ENCODE measurements around the gene PRR5L. TPM values are rescaled to one million over a fixed set of nuclear protein-coding genes. Genes with fewer than 3 reads are reported as not detected.

The PRR5L gene
- total and polyA plus RNA-seq, 4 experiments from 2014 or later, result 10.1 to 62.7 (median 39.7) TPM

DNA sequence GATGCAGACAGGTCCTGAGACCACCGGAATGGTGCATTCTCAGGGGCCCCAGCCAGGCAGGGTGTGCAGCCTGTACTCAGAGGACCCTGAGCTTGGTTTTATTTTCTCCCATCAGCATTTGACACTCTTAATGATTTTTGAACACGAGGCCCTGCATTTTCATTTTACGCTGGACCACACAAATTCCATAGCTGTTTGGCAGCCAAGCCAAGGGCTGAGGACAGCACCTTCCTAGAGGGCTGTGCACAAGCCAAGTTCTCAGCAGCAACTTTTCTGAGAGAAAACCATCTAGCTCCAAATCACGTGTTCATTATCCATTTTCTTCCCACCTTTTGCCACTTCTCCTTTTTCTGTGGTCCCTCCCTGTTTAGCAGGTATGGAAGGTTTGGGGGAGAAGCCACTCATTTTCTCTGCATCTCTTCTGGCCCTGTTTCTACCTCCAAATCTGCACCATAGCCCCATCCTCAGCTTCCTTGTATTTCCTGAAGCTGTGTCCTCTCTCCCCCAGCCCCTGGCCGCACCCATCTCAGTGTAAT, 153.5 kb downstream of the PRR5L start:
- Histone ChIP-seq H3K4me1 (ENCODE audit: insufficient read depth, low read length) (peaks cover 54% of the 10 kb centered on the region), H3K36me3 (ENCODE audit: insufficient read depth, low read length) (peaks cover 4% of the 10 kb centered on the region), H3K27ac (ENCODE audit: low read depth, low read length) (no peak overlapping the region), H3K27me3 (ENCODE audit: insufficient read depth, low read length) (no peaks in the 10 kb centered on the region), H3K9me3 (ENCODE audit: control insufficient read depth in 1 of 2, low read length in 2 of 2) (no peaks in the 10 kb centered on the region), H3K4me3 (ENCODE audit: low read length in 2 of 2) (no peak overlapping the region)
- no peak for DNase-seq
- CTCF ChIA-PET (ENCODE audit: partially characterized antibody), result interaction anchor here (1.0 to 6.2 kb wide), 5 partner anchors 28 to 96 kb away, joined by 3 to 50 read pairs (median 6); no protein-coding TSS in a partner anchor
- intact Hi-C loops (cut with micrococcal nuclease), result no loop called here
- H3K4me3 Mint-ChIP-seq, result peak overlapping the region in 7 of 8 donors; percentile 28 to 83 (median 70)
- peaks cover 20 to 64% of the 10 kb centered on the region in 2 donors for H3K36me3 Mint-ChIP-seq
- POLR2A ChIA-PET (ENCODE audit: partially characterized antibody), result interaction anchor here (0.8 to 1.4 kb wide), 6 partner anchors 10 to 74 kb away, joined by 3 to 12 read pairs (median 3); no protein-coding TSS in a partner anchor
- no peaks in the 10 kb centered on the region for H3K9me3 Mint-ChIP-seq
- H3K4me1 Mint-ChIP-seq, result peaks cover 45 to 65% (median 56%) of the 10 kb centered on the region in 4 donors
- no peaks in the 10 kb centered on the region for H3K27me3 Mint-ChIP-seq
- peak overlapping the region in 6 of 7 donors; percentile 28 to 89 (median 69) for H3K27ac Mint-ChIP-seq

DNA sequence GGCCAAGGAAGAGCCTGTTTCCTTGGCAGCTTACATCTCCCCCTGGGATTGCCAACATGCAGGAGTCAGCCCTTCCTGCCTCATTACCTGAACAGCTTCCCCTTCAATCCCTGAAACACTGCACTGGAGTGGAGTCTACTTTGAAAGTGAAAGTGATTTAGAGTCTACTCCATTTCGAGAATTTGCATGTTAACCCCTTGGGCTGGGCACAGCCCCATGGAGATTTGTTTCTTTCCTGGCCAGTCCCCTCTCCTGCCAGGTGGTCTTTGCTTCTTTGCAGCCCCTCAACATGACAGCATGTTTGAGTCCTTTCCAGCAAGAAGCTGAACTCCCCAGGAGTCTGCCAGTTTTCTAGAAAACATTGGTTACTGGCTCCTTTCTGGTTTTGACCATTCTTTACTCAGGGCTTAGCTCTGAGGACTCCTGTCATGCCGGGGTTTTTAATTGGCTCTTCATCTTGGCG, 154.1 kb downstream of the PRR5L start:
- ChIA-PET POLR2A (ENCODE audit: partially characterized antibody) (interaction anchor here (0.8 to 1.4 kb wide), 6 partner anchors 11 to 74 kb away, joined by 3 to 12 read pairs (median 3); no protein-coding TSS in a partner anchor), CTCF (ENCODE audit: partially characterized antibody) (interaction anchor here (1.0 to 6.2 kb wide), 5 partner anchors 28 to 97 kb away, joined by 3 to 50 read pairs (median 6); no protein-coding TSS in a partner anchor)
- H3K36me3 ChIP-seq (ENCODE audit: insufficient read depth, low read length), result peaks cover 4% of the 10 kb centered on the region
- Mint-ChIP-seq H3K4me3 (peak overlapping the region; percentile 24 to 83 (median 65)), H3K27me3 (no peaks in the 10 kb centered on the region), H3K9me3 (no peaks in the 10 kb centered on the region), H3K36me3 (peaks cover 18 to 62% of the 10 kb centered on the region in 2 donors), H3K4me1 (peaks cover 45 to 68% (median 56%) of the 10 kb centered on the region in 4 donors), H3K27ac (peak overlapping the region; percentile 28 to 89 (median 76))
- peak in 1 of 5 donors; percentile 10 for DNase-seq
- intact Hi-C loops (cut with micrococcal nuclease), result no loop called here
- H3K27me3 ChIP-seq (ENCODE audit: insufficient read depth, low read length), result no peaks in the 10 kb centered on the region
- H3K27ac ChIP-seq (ENCODE audit: low read depth, low read length), result no peak overlapping the region
- H3K4me3 ChIP-seq (ENCODE audit: low read length in 2 of 2), result no peak overlapping the region
- H3K9me3 ChIP-seq (ENCODE audit: control insufficient read depth in 1 of 2, low read length in 2 of 2), result no peaks in the 10 kb centered on the region
- H3K4me1 ChIP-seq (ENCODE audit: insufficient read depth, low read length), result peaks cover 54% of the 10 kb centered on the region

DNA sequence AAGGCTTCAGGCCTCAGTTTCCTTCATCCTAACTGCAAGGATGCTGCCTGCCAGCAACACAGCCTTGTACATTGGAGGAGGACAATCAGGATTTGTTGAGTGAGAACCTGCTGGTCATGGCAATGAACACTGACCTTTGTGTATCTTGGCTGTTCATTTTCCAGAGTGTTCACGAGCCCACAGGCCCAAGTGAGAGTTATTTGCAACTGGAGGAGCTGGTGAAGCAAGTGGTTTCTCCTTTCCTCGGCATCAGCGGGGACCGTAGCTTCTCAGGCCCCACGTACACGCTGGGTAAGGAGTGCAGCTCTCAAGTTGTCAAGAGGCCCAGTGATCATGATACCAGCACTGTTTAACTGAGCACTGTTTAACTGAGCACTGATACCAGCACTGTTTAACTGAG, 155.0 kb downstream of the PRR5L start:
- intact Hi-C loops (cut with micrococcal nuclease), result no loop called here
- H3K4me3 ChIP-seq (ENCODE audit: low read length in 2 of 2), result no peak overlapping the region
- no peaks in the 10 kb centered on the region for H3K9me3 ChIP-seq (ENCODE audit: control insufficient read depth in 1 of 2, low read length in 2 of 2)
- H3K36me3 ChIP-seq (ENCODE audit: insufficient read depth, low read length), result peaks cover 4% of the 10 kb centered on the region
- H3K27me3 ChIP-seq (ENCODE audit: insufficient read depth, low read length), result no peaks in the 10 kb centered on the region
- H3K27ac Mint-ChIP-seq, result peak overlapping the region in 6 of 7 donors; percentile 12 to 82 (median 62)
- H3K4me3 Mint-ChIP-seq, result peak overlapping the region in 5 of 8 donors; percentile 43 to 82 (median 70)
- peaks cover 21 to 54% of the 10 kb centered on the region in 2 donors for H3K36me3 Mint-ChIP-seq
- no peak overlapping the region for H3K27ac ChIP-seq (ENCODE audit: low read depth, low read length)
- POLR2A ChIA-PET (ENCODE audit: partially characterized antibody), result interaction anchor here (3.6 kb wide), 1 partner anchor 73 kb away, joined by 51 read pairs; no protein-coding TSS in a partner anchor
- H3K27me3 Mint-ChIP-seq, result no peaks in the 10 kb centered on the region
- CTCF ChIA-PET (ENCODE audit: partially characterized antibody), result interaction anchor here (2.5 to 6.2 kb wide), 3 partner anchors 28 to 97 kb away, joined by 11 to 50 read pairs (median 21); no protein-coding TSS in a partner anchor
- no peaks in the 10 kb centered on the region for H3K9me3 Mint-ChIP-seq
- H3K4me1 Mint-ChIP-seq, result peaks cover 45 to 68% (median 53%) of the 10 kb centered on the region in 4 donors
- H3K4me1 ChIP-seq (ENCODE audit: insufficient read depth, low read length), result peaks cover 54% of the 10 kb centered on the region
- no peak for DNase-seq

DNA sequence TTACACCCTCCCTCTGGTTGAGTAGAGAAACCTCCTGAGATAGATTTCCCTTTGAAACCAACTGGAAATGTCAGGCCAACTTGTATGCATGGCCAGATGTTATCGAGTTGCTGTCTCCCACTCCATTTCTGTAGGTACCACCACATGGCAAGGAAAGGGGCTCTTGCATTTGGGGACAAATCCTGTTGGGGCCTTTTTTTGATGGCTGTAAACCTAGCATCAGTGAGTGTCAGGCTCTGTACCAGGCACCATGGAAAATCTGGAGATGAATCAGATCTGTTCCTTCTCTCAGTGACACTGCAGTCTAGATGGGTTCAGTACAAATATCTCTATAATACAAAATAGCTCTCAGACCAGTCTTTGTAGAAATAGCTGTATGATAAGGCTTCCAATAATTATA, 155.6 kb downstream of the PRR5L start:
- ChIA-PET POLR2A (ENCODE audit: partially characterized antibody) (interaction anchor here (0.8 to 3.6 kb wide), 10 partner anchors 11 to 98 kb away, joined by 3 to 51 read pairs (median 3); no protein-coding TSS in a partner anchor), CTCF (ENCODE audit: partially characterized antibody) (interaction anchor here (1.1 to 6.2 kb wide), 8 partner anchors 12 to 98 kb away, joined by 3 to 50 read pairs (median 8); no protein-coding TSS in a partner anchor)
- Histone ChIP-seq H3K4me1 (ENCODE audit: insufficient read depth, low read length) (peaks cover 54% of the 10 kb centered on the region), H3K27me3 (ENCODE audit: insufficient read depth, low read length) (no peaks in the 10 kb centered on the region), H3K36me3 (ENCODE audit: insufficient read depth, low read length) (peaks cover 4% of the 10 kb centered on the region), H3K9me3 (ENCODE audit: control insufficient read depth in 1 of 2, low read length in 2 of 2) (no peaks in the 10 kb centered on the region), H3K27ac (ENCODE audit: low read depth, low read length) (no peak overlapping the region), H3K4me3 (ENCODE audit: low read length in 2 of 2) (no peak overlapping the region)
- no peaks in the 10 kb centered on the region for H3K27me3 Mint-ChIP-seq
- intact Hi-C loops (cut with micrococcal nuclease), result loop anchor here (1.0 to 2.0 kb wide), 2 partner anchors 74 to 99 kb away; no protein-coding TSS in a partner anchor
- H3K27ac Mint-ChIP-seq, result peak overlapping the region in 6 of 7 donors; percentile 28 to 78 (median 48)
- H3K4me3 Mint-ChIP-seq, result peak overlapping the region in 6 of 8 donors; percentile 26 to 73 (median 54)
- DNase-seq, result no peak
- H3K36me3 Mint-ChIP-seq, result peaks cover 25 to 53% of the 10 kb centered on the region in 2 donors
- H3K9me3 Mint-ChIP-seq, result no peaks in the 10 kb centered on the region
- H3K4me1 Mint-ChIP-seq, result peaks cover 45 to 65% (median 53%) of the 10 kb centered on the region in 4 donors

DNA sequence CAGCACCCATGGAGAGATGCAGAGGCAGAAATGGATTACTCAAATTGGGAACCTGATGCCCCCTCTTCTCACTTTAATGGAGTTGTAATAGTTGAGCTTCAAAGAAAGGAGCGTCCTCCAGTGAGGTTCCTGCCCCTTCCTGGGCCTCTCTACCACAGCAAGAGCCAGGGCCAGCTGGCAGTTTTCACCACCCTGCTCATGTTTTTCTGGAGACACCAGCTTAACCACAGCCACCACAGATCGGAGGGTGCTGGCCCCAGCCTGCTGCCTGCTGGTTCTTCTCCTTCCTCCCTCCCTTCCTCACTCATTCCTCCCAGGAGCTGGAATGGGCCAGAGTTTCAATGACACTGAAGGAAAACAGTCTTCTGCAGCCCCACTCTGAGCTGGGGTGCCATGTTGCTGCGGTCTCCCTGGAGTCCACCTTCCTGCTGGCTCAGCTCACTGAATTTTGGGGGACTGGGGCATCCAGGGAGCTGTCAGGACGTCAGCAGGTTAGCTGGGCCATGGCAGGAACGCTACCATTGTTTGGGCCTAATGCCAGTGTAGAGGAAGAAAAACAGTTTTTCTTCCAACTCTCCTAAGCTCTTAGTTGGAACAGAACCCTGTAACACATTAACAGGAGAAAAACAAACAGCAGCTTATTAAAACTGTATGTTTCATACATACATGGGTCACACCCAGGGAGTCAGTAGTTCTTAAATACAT, 156.3 kb downstream of the PRR5L start:
- H3K27ac ChIP-seq (ENCODE audit: low read depth, low read length), result no peak overlapping the region
- Mint-ChIP-seq H3K27me3 (no peaks in the 10 kb centered on the region), H3K4me1 (peaks cover 45 to 65% (median 54%) of the 10 kb centered on the region in 4 donors), H3K36me3 (peaks cover 28 to 51% of the 10 kb centered on the region in 2 donors), H3K27ac (peak overlapping the region; percentile 28 to 89 (median 68)), H3K4me3 (peak overlapping the region in 7 of 8 donors; percentile 9 to 73 (median 63)), H3K9me3 (no peaks in the 10 kb centered on the region)
- ChIA-PET POLR2A (ENCODE audit: partially characterized antibody) (interaction anchor here (0.7 to 3.6 kb wide), 20 partner anchors 12 to 99 kb away, joined by 3 to 51 read pairs (median 3); no protein-coding TSS in a partner anchor), CTCF (ENCODE audit: partially characterized antibody) (interaction anchor here (1.0 to 6.2 kb wide), 12 partner anchors 10 to 104 kb away, joined by 3 to 50 read pairs (median 8); no protein-coding TSS in a partner anchor)
- peaks cover 2% of the 10 kb centered on the region for H3K36me3 ChIP-seq (ENCODE audit: insufficient read depth, low read length)
- peaks cover 54% of the 10 kb centered on the region for H3K4me1 ChIP-seq (ENCODE audit: insufficient read depth, low read length)
- no peaks in the 10 kb centered on the region for H3K9me3 ChIP-seq (ENCODE audit: control insufficient read depth in 1 of 2, low read length in 2 of 2)
- intact Hi-C loops (cut with micrococcal nuclease), result loop anchor here (1.0 to 2.0 kb wide), 2 partner anchors 75 to 100 kb away; no protein-coding TSS in a partner anchor
- H3K4me3 ChIP-seq (ENCODE audit: low read length in 2 of 2), result no peak overlapping the region
- no peaks in the 10 kb centered on the region for H3K27me3 ChIP-seq (ENCODE audit: insufficient read depth, low read length)
- peak in 2 of 5 donors; percentile 18 to 20 for DNase-seq

DNA sequence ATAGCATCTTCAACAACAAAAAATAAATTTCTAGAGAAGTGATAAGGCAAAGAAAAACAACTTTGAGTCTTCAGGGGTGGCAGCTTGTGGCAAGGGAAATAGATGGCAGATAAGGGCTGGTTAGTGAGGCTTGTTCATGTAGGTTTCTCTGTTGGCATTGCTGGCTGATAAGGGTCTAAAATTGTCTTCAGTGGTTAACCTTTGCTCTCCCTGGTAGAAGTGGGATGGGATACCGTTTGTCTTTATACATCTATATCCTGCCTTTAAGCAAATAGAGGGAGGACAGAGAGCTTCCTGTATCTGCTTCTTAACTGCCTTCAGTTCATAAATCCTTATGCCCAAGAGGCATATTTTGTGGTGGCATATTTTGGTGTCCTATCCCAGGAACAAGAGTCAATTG, 156.9 kb downstream of the PRR5L start:
- H3K4me1 ChIP-seq (ENCODE audit: insufficient read depth, low read length), result peaks cover 54% of the 10 kb centered on the region
- no peak overlapping the region for H3K27ac ChIP-seq (ENCODE audit: low read depth, low read length)
- POLR2A ChIA-PET (ENCODE audit: partially characterized antibody), result interaction anchor here (0.7 to 3.6 kb wide), 17 partner anchors 12 to 100 kb away, joined by 3 to 51 read pairs (median 3); no protein-coding TSS in a partner anchor
- CTCF ChIA-PET (ENCODE audit: partially characterized antibody), result interaction anchor here (1.0 to 6.2 kb wide), 13 partner anchors 9 to 104 kb away, joined by 3 to 50 read pairs (median 7); no protein-coding TSS in a partner anchor
- H3K4me1 Mint-ChIP-seq, result peaks cover 45 to 69% (median 53%) of the 10 kb centered on the region in 4 donors
- no peaks in the 10 kb centered on the region for H3K36me3 ChIP-seq (ENCODE audit: insufficient read depth, low read length)
- H3K4me3 Mint-ChIP-seq, result peak overlapping the region; percentile 9 to 73 (median 62)
- peak overlapping the region; percentile 28 to 89 (median 68) for H3K27ac Mint-ChIP-seq
- H3K36me3 Mint-ChIP-seq, result peaks cover 26 to 48% of the 10 kb centered on the region in 2 donors
- no peaks in the 10 kb centered on the region for H3K27me3 Mint-ChIP-seq
- no peaks in the 10 kb centered on the region for H3K9me3 ChIP-seq (ENCODE audit: control insufficient read depth in 1 of 2, low read length in 2 of 2)
- intact Hi-C loops (cut with micrococcal nuclease), result loop anchor here (1.0 to 2.0 kb wide), 2 partner anchors 76 to 100 kb away; no protein-coding TSS in a partner anchor
- no peak overlapping the region for H3K4me3 ChIP-seq (ENCODE audit: low read length in 2 of 2)
- H3K27me3 ChIP-seq (ENCODE audit: insufficient read depth, low read length), result no peaks in the 10 kb centered on the region
- H3K9me3 Mint-ChIP-seq, result no peaks in the 10 kb centered on the region
- peak in 2 of 5 donors; percentile 12 to 29 for DNase-seq

All from CD4-positive, alpha-beta memory T cell (primary cell).